GM23338 (cell line): ENCODE results near the gene TP73. TPM values are rescaled to one million over a fixed set of nuclear protein-coding genes. Genes with fewer than 3 reads are reported as not detected.

Experiments
- ATAC-seq: fragments of 200-7000 bp; cut with Tn5 transposase; 3 replicates; pipeline ENCODE4 v1.9.1; 2020
- DNase-seq: peaks from one replicate; pipeline ENCODE4 v3.0.0-alpha.2; 2015; ENCODE audit warnings: low spot score
- H2AFZ ChIP-seq: fragments of 200-600 bp; sonication (generic); 2 replicates; pipeline ENCODE4 v1.8.0; 2016; ENCODE audit warnings: antibody characterized with exemption, mild to moderate bottlenecking, moderate library complexity
- H3F3A ChIP-seq: fragments of 200-600 bp; sonication (generic); replicated peaks from 2 replicates; pipeline ENCODE4 v1.8.0; 2017; ENCODE audit warnings: antibody characterized with exemption, mixed run types, low read depth
- H3K27ac ChIP-seq: fragments of 200-600 bp; sonication (generic); 2 replicates; pipeline ENCODE4 v1.6.1; 2016; ENCODE audit warnings: low read depth
- H3K27me3 ChIP-seq: fragments of 200-600 bp; sonication (generic); 2 replicates; pipeline ENCODE4 v1.8.0; 2016; ENCODE audit warnings: mild to moderate bottlenecking, mixed run types, moderate library complexity; ENCODE audit not compliant: insufficient read depth
- H3K36me3 ChIP-seq: fragments of 200-600 bp; sonication (generic); 2 replicates; pipeline ENCODE4 v1.8.0; 2016; ENCODE audit warnings: mild to moderate bottlenecking; ENCODE audit not compliant: insufficient read depth
- H3K4me1 ChIP-seq: fragments of 200-600 bp; sonication (generic); 2 replicates; pipeline ENCODE4 v1.8.0; 2016; ENCODE audit warnings: mild to moderate bottlenecking, moderate library complexity; ENCODE audit not compliant: insufficient read depth
- H3K4me2 ChIP-seq: fragments of 200-600 bp; sonication (generic); 2 replicates; pipeline ENCODE4 v1.7.1; 2017; ENCODE audit warnings: mixed run types
- H3K4me3 ChIP-seq: fragments of 200-600 bp; sonication (generic); 2 replicates; pipeline ENCODE4 v1.6.1; 2016; ENCODE audit warnings: mixed run types
- H3K79me2 ChIP-seq: fragments of 200-600 bp; sonication (generic); replicated peaks from 2 replicates; pipeline ENCODE4 v1.8.0; 2017; ENCODE audit warnings: mild to moderate bottlenecking; ENCODE audit not compliant: insufficient read depth
- H3K9me2 ChIP-seq: fragments of 200-600 bp; sonication (generic); 2 replicates; pipeline ENCODE4 v1.8.0; 2017; ENCODE audit not compliant: insufficient read depth
- H4K20me1 ChIP-seq: fragments of 200-600 bp; sonication (generic); replicated peaks from 2 replicates; pipeline ENCODE4 v1.8.0; 2017; ENCODE audit warnings: mild to moderate bottlenecking; ENCODE audit not compliant: insufficient read depth
- H3K27ac Mint-ChIP-seq: 2 replicates; pipeline ENCODE4 v1.8.0; 2020; ENCODE audit warnings: inconsistent platforms, mild to moderate bottlenecking, moderate library complexity, mixed read lengths
- H3K27me3 Mint-ChIP-seq: 3 replicates; pipeline ENCODE4 v1.8.0; 2022; ENCODE audit warnings: low read depth, mild to moderate bottlenecking, moderate library complexity, mixed read lengths, inconsistent platforms; ENCODE audit not compliant: insufficient read depth, poor library complexity
- H3K36me3 Mint-ChIP-seq: 3 replicates; pipeline ENCODE4 v1.8.0; 2021; ENCODE audit warnings: low read depth, mild to moderate bottlenecking, inconsistent platforms, moderate library complexity, mixed read lengths
- H3K4me1 Mint-ChIP-seq: 3 replicates; pipeline ENCODE4 v1.8.0; 2020; ENCODE audit warnings: mild to moderate bottlenecking, inconsistent platforms, mixed read lengths
- H3K4me3 Mint-ChIP-seq: 3 replicates; pipeline ENCODE4 v1.8.0; 2021; ENCODE audit warnings: moderate library complexity, mild to moderate bottlenecking, inconsistent platforms, mixed read lengths
- H3K9me3 Mint-ChIP-seq: 3 replicates; pipeline ENCODE4 v1.8.0; 2020; ENCODE audit warnings: moderate library complexity, mild to moderate bottlenecking, inconsistent platforms, mixed read lengths
- CREB1 ChIP-seq: fragments of 250-450 bp; sonication (Bioruptor Pico); IDR thresholded peaks from 2 replicates; pipeline ENCODE4 v1.5.0; 2020; ENCODE audit warnings: low read depth, mild to moderate bottlenecking, moderate library complexity
- JUNB ChIP-seq: IDR thresholded peaks from one replicate; pipeline ENCODE4 v1.6.1; 2016; ENCODE audit warnings: antibody characterized with exemption; ENCODE audit not compliant: unreplicated experiment
- POLR2AphosphoS5 ChIP-seq: IDR thresholded peaks from 2 replicates; pipeline ENCODE4 v1.6.1; 2016; ENCODE audit warnings: antibody characterized with exemption, low read depth
- STAT1 ChIP-seq: IDR thresholded peaks from one replicate; pipeline ENCODE4 v1.6.1; 2016; ENCODE audit warnings: antibody characterized with exemption; ENCODE audit not compliant: unreplicated experiment
- ZNF114 ChIP-seq: fragments of 250-450 bp; sonication (Bioruptor Pico); IDR thresholded peaks from 2 replicates; pipeline ENCODE4 v1.5.0; 2020; ENCODE audit warnings: mild to moderate bottlenecking, moderate library complexity
- ZNF331 ChIP-seq: fragments of 250-450 bp; sonication (Bioruptor Pico); IDR thresholded peaks from 2 replicates; pipeline ENCODE4 v1.5.0; 2020; ENCODE audit warnings: low read depth, mild to moderate bottlenecking, moderate library complexity
- polyA plus RNA-seq: library from polyadenylated mRNA; unstranded; fragments of >200 nt; fragmentation: Nextera tagmentation; extraction: Ambion mirVana; gene quantifications from 2 replicates; pipeline ENCODE4 v1.2.1, GENCODE V29; 2016
- total RNA-seq: library from RNA; depleted of rRNA; stranded (reverse); fragments of >200 nt; shearing (Covaris generic); gene quantifications from 2 replicates; pipeline ENCODE4 v1.2.3, GENCODE V29; 2014
- TF ChIP-seq, protein P1 (sequence below): IDR thresholded peaks from one replicate; pipeline ENCODE4 v1.6.1; 2018; ENCODE audit warnings: antibody characterized with exemption; ENCODE audit not compliant: unreplicated experiment
- TF ChIP-seq, protein P2 (sequence below), 2 experiments: fragments of 200-600 bp in 1 of 2; sonication (generic) in 1 of 2; conservative IDR thresholded peaks; 2 replicates each; pipeline versions ENCODE4 v1.5.1 to v1.6.1; 2016 to 2017; ENCODE audit warnings: antibody characterized with exemption in 2 of 2, low read depth in 2 of 2, mild to moderate bottlenecking in 2 of 2, moderate library complexity in 1 of 2

The TP73 gene
- total and polyA plus RNA-seq, 2 experiments from 2014 or later, result 1.4 to 3.4 TPM

DNA sequence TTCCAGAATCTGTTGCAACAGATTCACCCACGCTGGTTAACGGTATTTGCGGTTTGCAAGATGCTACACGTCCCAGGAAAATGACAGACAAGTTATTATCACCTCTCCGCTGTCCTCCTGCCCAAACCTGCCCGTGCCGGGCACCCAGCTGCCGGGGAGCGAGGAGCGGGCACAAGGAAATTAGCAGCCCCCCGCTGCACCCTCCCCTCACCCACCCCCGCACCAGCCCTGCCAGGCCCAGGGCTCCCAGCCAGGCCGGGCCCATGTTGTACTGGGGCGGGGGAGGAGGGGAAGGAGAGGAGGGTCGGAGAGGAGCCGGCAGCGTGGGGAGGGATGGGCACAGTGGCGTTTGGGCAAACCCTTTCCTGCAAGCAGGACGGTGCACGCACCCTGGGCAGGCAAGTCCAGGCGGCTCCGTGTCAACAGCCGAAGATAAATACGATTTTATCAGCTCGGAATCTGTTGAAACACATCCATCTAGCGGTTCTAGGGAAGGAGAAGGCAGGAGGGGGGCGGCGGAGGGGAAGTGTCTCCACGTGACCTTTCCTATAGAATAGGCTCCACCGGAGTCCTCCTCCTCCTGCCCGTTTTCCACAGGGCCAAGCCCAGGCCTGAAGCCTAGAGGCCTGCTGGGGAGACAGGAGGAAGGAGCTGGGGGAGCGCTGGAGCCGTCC lies 64.9 kb downstream of the TP73 start:
- Mint-ChIP-seq H3K4me1 (peaks cover 14% of the 10 kb centered on the region), H3K36me3 (no peaks in the 10 kb centered on the region), H3K27ac (no peak overlapping the region), H3K27me3 (peaks cover 12% of the 10 kb centered on the region), H3K4me3 (no peak overlapping the region), H3K9me3 (no peaks in the 10 kb centered on the region)
- Histone ChIP-seq H3K36me3 (no peaks in the 10 kb centered on the region), H3K4me2 (no peak overlapping the region), H2AFZ (no peak overlapping the region), H3K4me3 (no peak overlapping the region), H3K79me2 (no peaks in the 10 kb centered on the region), H3F3A (no peaks in the 10 kb centered on the region), H3K4me1 (no peaks in the 10 kb centered on the region), H3K9me2 (no peaks in the 10 kb centered on the region), H4K20me1 (no peaks in the 10 kb centered on the region), H3K27ac (no peak overlapping the region), H3K27me3 (no peaks in the 10 kb centered on the region)
- ATAC-seq, result peak; percentile 6
- TF ChIP-seq, protein P1, sequence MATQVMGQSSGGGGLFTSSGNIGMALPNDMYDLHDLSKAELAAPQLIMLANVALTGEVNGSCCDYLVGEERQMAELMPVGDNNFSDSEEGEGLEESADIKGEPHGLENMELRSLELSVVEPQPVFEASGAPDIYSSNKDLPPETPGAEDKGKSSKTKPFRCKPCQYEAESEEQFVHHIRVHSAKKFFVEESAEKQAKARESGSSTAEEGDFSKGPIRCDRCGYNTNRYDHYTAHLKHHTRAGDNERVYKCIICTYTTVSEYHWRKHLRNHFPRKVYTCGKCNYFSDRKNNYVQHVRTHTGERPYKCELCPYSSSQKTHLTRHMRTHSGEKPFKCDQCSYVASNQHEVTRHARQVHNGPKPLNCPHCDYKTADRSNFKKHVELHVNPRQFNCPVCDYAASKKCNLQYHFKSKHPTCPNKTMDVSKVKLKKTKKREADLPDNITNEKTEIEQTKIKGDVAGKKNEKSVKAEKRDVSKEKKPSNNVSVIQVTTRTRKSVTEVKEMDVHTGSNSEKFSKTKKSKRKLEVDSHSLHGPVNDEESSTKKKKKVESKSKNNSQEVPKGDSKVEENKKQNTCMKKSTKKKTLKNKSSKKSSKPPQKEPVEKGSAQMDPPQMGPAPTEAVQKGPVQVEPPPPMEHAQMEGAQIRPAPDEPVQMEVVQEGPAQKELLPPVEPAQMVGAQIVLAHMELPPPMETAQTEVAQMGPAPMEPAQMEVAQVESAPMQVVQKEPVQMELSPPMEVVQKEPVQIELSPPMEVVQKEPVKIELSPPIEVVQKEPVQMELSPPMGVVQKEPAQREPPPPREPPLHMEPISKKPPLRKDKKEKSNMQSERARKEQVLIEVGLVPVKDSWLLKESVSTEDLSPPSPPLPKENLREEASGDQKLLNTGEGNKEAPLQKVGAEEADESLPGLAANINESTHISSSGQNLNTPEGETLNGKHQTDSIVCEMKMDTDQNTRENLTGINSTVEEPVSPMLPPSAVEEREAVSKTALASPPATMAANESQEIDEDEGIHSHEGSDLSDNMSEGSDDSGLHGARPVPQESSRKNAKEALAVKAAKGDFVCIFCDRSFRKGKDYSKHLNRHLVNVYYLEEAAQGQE, result peak; percentile 17
- TF ChIP-seq JUNB, result no peak
- no peak for DNase-seq

DNA sequence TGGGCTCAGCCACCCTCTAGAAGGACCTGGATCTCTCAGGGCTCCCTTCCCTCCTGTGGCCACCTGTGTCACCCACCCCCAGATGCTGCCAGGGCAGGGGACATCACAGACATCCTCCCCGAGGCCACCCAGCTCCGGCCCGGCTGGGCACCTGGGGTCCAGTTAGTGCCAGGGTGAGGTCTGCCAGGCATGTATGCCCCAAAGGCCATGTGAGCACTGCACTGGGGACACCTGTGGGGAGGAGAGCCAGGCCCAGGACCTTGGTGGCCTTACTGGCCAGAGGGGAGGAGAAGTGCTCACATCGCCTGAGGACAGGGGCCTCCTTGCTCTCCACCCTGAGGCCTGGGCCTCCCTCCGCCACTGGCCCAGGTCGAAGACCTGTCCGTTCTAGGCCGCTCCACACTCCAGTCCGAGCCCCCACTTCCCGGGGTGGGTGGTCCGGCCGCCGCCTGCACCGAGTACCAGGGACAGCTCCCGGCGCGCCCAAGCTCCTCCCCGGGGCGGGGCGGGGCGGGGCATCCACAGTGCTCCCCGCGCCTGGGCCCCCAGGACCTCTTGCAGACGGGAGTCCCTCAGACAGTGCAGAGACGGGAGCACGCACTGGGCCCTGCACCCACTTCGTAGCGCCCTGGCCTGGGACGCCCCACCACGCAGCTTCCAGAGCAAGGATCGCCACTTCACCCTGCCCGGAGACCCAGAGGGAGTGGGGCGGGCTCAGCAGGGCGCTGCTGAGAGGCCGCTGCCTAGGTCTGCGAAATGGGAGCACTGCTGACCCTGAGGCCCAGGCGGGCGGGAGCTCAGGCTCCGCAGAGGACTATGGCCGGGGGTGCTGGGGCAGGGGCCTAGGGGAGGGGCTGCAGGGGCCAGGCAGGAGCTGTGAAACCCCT lies 65.6 kb downstream of the TP73 start:
- Histone ChIP-seq H3F3A (no peaks in the 10 kb centered on the region), H3K9me2 (no peaks in the 10 kb centered on the region), H3K79me2 (no peaks in the 10 kb centered on the region), H3K27ac (no peak overlapping the region), H2AFZ (no peak overlapping the region), H3K36me3 (no peaks in the 10 kb centered on the region), H3K4me2 (peak overlapping the region; percentile 64; the same call in 1 of the 2 replicates), H3K27me3 (no peaks in the 10 kb centered on the region), H4K20me1 (no peaks in the 10 kb centered on the region), H3K4me1 (no peaks in the 10 kb centered on the region), H3K4me3 (0 out of 2 replicates have a peak overlapping the region, but pooled peaks have one; percentile 34)
- Mint-ChIP-seq H3K27ac (no peak overlapping the region), H3K27me3 (peaks cover 12% of the 10 kb centered on the region), H3K36me3 (no peaks in the 10 kb centered on the region), H3K4me3 (peak overlapping the region; percentile 41; the same call in 1 of the 3 replicates), H3K4me1 (peaks cover 14% of the 10 kb centered on the region), H3K9me3 (no peaks in the 10 kb centered on the region)
- TF ChIP-seq ZNF114 (CRISPR knock-in tag), result no peak
- TF ChIP-seq, protein P1, result peak; percentile 96
- TF ChIP-seq POLR2AphosphoS5, result no peak
- TF ChIP-seq, protein P2, sequence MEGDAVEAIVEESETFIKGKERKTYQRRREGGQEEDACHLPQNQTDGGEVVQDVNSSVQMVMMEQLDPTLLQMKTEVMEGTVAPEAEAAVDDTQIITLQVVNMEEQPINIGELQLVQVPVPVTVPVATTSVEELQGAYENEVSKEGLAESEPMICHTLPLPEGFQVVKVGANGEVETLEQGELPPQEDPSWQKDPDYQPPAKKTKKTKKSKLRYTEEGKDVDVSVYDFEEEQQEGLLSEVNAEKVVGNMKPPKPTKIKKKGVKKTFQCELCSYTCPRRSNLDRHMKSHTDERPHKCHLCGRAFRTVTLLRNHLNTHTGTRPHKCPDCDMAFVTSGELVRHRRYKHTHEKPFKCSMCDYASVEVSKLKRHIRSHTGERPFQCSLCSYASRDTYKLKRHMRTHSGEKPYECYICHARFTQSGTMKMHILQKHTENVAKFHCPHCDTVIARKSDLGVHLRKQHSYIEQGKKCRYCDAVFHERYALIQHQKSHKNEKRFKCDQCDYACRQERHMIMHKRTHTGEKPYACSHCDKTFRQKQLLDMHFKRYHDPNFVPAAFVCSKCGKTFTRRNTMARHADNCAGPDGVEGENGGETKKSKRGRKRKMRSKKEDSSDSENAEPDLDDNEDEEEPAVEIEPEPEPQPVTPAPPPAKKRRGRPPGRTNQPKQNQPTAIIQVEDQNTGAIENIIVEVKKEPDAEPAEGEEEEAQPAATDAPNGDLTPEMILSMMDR (conservative IDR thresholded peaks at IDR 0.05; ENCODE audit: low read depth in 2 of 2), result no peak
- no peak for TF ChIP-seq ZNF331
- TF ChIP-seq CREB1 (CRISPR knock-in tag), result no peak
- TF ChIP-seq STAT1, result no peak
- DNase-seq (peak; percentile 78), ATAC-seq (peak; percentile 85)
